Measurements from ENCODE around the gene LRRK1. TPM values are rescaled to one million over a fixed set of nuclear protein-coding genes. Genes with fewer than 3 reads are reported as not detected.

LRRK1 gene
- total RNA-seq, 2 donors from 2014 or later = 0.74 to 1.2 TPM

- ATAC-seq (replicated peaks in 1 of 2) (no peak), DNase-seq (no peak)
- Mint-ChIP-seq H3K4me1 (ENCODE audit: low read depth) (no peaks in the 10 kb centered on the region), H3K36me3 (ENCODE audit: insufficient read depth in 2 of 2) (no peaks in the 10 kb centered on the region), H3K4me3 (no peak overlapping the region), H3K9me3 (no peaks in the 10 kb centered on the region), H3K27me3 (ENCODE audit: low read depth) (peaks cover 30% of the 10 kb centered on the region), H3K27ac (no peak overlapping the region)
Measured at GRCh38 chr15:100968050-100968966, 49.2 kb downstream of the LRRK1 start.

- DNase-seq = no peak
- Mint-ChIP-seq H3K9me3 (peaks cover 0 to 2% of the 10 kb centered on the region in 2 donors), H3K27ac (no peak overlapping the region), H3K4me1 (ENCODE audit: low read depth) (no peaks in the 10 kb centered on the region), H3K4me3 (no peak overlapping the region), H3K36me3 (ENCODE audit: insufficient read depth in 2 of 2) (peaks cover 0 to 2% of the 10 kb centered on the region in 2 donors), H3K27me3 (ENCODE audit: low read depth) (peaks cover 67% of the 10 kb centered on the region)
- ATAC-seq (replicated peaks in 1 of 2) = no peak
Measured at GRCh38 chr15:100972975-100973350, 53.8 kb downstream of the LRRK1 start.

GRCh38 chr15:100973351-100974111 lies 54.4 kb downstream of the LRRK1 start:
- H3K27ac Mint-ChIP-seq = no peak overlapping the region
- peak overlapping the region in 1 of 2 donors; percentile 38 for H3K4me3 Mint-ChIP-seq
- H3K36me3 Mint-ChIP-seq (ENCODE audit: insufficient read depth in 2 of 2) = peaks cover 0 to 2% of the 10 kb centered on the region in 2 donors
- ATAC-seq (replicated peaks in 1 of 2) (peak in 1 of 2 donors; percentile 32), DNase-seq (peak in 1 of 2 donors; percentile 5)
- H3K27me3 Mint-ChIP-seq (ENCODE audit: low read depth) = peaks cover 71% of the 10 kb centered on the region
- H3K9me3 Mint-ChIP-seq = peaks cover 0 to 4% of the 10 kb centered on the region in 2 donors
- no peaks in the 10 kb centered on the region for H3K4me1 Mint-ChIP-seq (ENCODE audit: low read depth)

GRCh38 chr15:100975043-100975442 lies 55.9 kb downstream of the LRRK1 start:
- Mint-ChIP-seq H3K27ac (no peak overlapping the region), H3K4me1 (ENCODE audit: low read depth) (no peaks in the 10 kb centered on the region), H3K36me3 (ENCODE audit: insufficient read depth in 2 of 2) (peaks cover 0 to 2% of the 10 kb centered on the region in 2 donors), H3K27me3 (ENCODE audit: low read depth) (peaks cover 66% of the 10 kb centered on the region), H3K4me3 (no peak overlapping the region), H3K9me3 (peaks cover 1 to 6% of the 10 kb centered on the region in 2 donors)
- DNase-seq = no peak
- ATAC-seq (replicated peaks in 1 of 2) = no peak

- no peaks in the 10 kb centered on the region for H3K4me1 Mint-ChIP-seq (ENCODE audit: low read depth)
- DNase-seq = no peak
- peaks cover 32% of the 10 kb centered on the region for H3K27me3 Mint-ChIP-seq (ENCODE audit: low read depth)
- no peak overlapping the region for H3K27ac Mint-ChIP-seq
- ATAC-seq (replicated peaks in 1 of 2) = no peak
- H3K4me3 Mint-ChIP-seq = no peak overlapping the region
- no peaks in the 10 kb centered on the region for H3K36me3 Mint-ChIP-seq (ENCODE audit: insufficient read depth in 2 of 2)
- H3K9me3 Mint-ChIP-seq = peaks cover 5 to 6% of the 10 kb centered on the region in 2 donors
Measured at GRCh38 chr15:100980410-100981046, 61.4 kb downstream of the LRRK1 start.

DNA sequence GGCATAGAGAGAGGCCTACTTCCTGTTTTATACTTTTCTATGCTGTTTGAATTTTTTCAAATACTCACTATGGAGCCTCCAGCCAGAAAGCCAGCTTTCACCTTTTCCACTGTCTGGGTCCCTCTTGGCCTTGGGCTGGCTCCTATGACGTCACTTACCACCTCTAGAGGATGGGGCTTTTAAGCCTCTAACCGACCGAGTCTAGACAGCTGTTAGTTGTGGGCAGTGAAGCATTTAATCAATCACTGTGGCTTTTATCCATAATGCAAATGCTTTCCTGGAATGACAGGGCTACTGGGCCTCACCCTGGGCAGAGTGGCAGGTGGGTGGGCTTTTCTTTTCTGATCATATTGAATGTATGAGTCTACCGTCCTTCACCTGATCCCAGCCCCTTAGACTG lies 61.9 kb downstream of the LRRK1 start:
- Mint-ChIP-seq H3K4me3 (no peak overlapping the region), H3K27me3 (ENCODE audit: low read depth) (peaks cover 32% of the 10 kb centered on the region), H3K4me1 (ENCODE audit: low read depth) (no peaks in the 10 kb centered on the region), H3K36me3 (ENCODE audit: insufficient read depth in 2 of 2) (no peaks in the 10 kb centered on the region), H3K9me3 (peaks cover 5 to 6% of the 10 kb centered on the region in 2 donors), H3K27ac (no peak overlapping the region)
- no peak for DNase-seq
- no peak for ATAC-seq (replicated peaks in 1 of 2)

DNA sequence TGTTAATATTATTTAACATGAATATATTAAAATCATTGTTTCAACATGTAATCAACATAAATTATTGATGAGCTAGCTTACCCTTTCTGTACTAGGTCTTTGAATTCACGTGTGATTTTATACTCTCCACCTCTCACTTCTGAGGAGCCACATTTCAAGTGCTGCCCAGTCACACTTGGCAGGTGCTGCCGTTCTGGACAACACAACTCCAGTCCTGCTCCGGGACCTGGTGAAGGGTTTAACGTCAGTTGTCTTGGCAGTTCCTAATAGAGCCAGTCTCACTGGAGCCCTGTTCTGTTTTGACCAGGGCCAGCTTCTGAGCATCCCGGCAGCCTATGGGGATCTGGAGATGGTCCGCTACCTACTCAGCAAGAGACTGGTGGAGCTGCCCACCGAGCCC lies 64.1 kb downstream of the LRRK1 start:
- peaks cover 2 to 5% of the 10 kb centered on the region in 2 donors for H3K9me3 Mint-ChIP-seq
- H3K4me3 Mint-ChIP-seq = no peak overlapping the region
- no peaks in the 10 kb centered on the region for H3K36me3 Mint-ChIP-seq (ENCODE audit: insufficient read depth in 2 of 2)
- ATAC-seq (replicated peaks in 1 of 2) (no peak), DNase-seq (no peak)
- H3K27me3 Mint-ChIP-seq (ENCODE audit: low read depth) = peaks cover 15% of the 10 kb centered on the region
- H3K4me1 Mint-ChIP-seq (ENCODE audit: low read depth) = no peaks in the 10 kb centered on the region
- no peak overlapping the region for H3K27ac Mint-ChIP-seq

DNA sequence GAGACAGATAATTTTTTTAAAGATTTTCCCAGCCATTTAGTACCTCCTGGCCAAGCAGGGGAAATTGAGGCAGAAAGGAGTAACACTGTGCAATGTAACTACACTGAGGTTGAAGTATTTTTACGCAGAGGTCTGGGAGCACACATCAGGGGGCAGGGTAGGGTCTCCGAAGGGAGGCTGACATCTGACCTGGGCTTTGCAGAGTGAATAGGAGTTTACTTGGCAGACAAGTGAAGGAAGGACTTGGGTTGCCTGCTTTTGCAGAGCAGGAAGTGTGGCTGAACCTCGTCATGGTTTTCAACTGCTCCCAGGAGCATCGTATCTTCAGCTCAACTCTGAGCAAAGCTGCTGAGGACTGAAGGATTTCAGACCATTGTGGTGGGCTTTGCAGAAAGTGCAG lies 66.2 kb downstream of the LRRK1 start:
- DNase-seq (no peak), ATAC-seq (replicated peaks in 1 of 2) (no peak)
- Mint-ChIP-seq H3K4me1 (ENCODE audit: low read depth) (no peaks in the 10 kb centered on the region), H3K36me3 (ENCODE audit: insufficient read depth in 2 of 2) (no peaks in the 10 kb centered on the region), H3K27me3 (ENCODE audit: low read depth) (peaks cover 13% of the 10 kb centered on the region), H3K27ac (no peak overlapping the region), H3K9me3 (no peaks in the 10 kb centered on the region), H3K4me3 (no peak overlapping the region)

- H3K4me1 Mint-ChIP-seq (ENCODE audit: low read depth) = no peaks in the 10 kb centered on the region
- ATAC-seq (replicated peaks in 1 of 2) (no peak), DNase-seq (no peak)
- H3K27ac Mint-ChIP-seq = no peak overlapping the region
- H3K4me3 Mint-ChIP-seq = no peak overlapping the region
- peaks cover 13% of the 10 kb centered on the region for H3K27me3 Mint-ChIP-seq (ENCODE audit: low read depth)
- H3K36me3 Mint-ChIP-seq (ENCODE audit: insufficient read depth in 2 of 2) = no peaks in the 10 kb centered on the region
- no peaks in the 10 kb centered on the region for H3K9me3 Mint-ChIP-seq
Measured at GRCh38 chr15:100986158-100986896, 67.2 kb downstream of the LRRK1 start.

GRCh38 chr15:100987143-100987542 lies 68.0 kb downstream of the LRRK1 start:
- Mint-ChIP-seq H3K27me3 (ENCODE audit: low read depth) (peaks cover 13% of the 10 kb centered on the region), H3K4me1 (ENCODE audit: low read depth) (no peaks in the 10 kb centered on the region), H3K9me3 (no peaks in the 10 kb centered on the region), H3K36me3 (ENCODE audit: insufficient read depth in 2 of 2) (no peaks in the 10 kb centered on the region), H3K4me3 (no peak overlapping the region), H3K27ac (no peak overlapping the region)
- ATAC-seq (replicated peaks in 1 of 2) (no peak), DNase-seq (no peak)

DNA sequence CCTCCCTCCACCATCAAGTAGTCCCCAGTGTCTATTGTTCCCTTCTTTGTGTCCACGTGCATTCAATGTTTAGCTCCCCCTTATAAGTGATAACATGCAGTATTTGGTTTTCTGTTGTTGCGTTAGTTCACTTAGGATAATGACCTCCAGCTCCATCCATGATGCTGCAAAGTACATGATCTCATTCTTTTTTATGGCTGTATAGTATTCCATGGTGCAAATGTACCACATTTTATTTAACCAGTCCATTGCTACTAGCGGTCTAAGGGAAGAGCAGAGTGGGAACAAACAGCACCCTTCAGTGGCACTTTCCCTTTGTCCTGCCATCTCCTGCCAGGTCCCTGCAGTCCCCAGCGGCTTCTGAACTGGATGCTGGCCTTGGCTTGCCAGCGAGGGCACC lies 69.1 kb downstream of the LRRK1 start:
- Mint-ChIP-seq H3K4me3 (no peak overlapping the region), H3K36me3 (ENCODE audit: insufficient read depth in 2 of 2) (no peaks in the 10 kb centered on the region), H3K27ac (no peak overlapping the region), H3K9me3 (no peaks in the 10 kb centered on the region), H3K27me3 (ENCODE audit: low read depth) (peaks cover 13% of the 10 kb centered on the region), H3K4me1 (ENCODE audit: low read depth) (no peaks in the 10 kb centered on the region)
- DNase-seq (no peak), ATAC-seq (replicated peaks in 1 of 2) (no peak)

DNA sequence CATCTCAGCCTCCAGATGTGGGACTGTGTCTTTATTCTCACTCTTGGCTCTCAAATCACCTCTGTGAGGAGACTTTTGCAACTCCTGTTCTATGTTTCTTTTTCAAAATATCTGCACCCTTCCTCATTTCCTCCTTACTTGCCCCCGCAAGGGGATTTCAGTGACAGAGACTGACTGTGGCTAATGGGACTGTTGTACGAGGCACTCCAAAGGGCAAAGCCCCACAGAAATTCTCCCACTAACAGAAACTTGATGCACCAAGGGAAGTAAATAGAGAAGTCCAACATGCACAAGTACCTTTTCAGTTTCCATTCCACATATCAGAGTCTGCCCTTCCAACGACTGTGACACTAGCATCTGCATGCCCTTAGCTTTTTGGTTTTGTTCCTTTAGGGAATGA lies 69.7 kb downstream of the LRRK1 start:
- no peak for DNase-seq
- Mint-ChIP-seq H3K36me3 (ENCODE audit: insufficient read depth in 2 of 2) (no peaks in the 10 kb centered on the region), H3K27ac (no peak overlapping the region), H3K27me3 (ENCODE audit: low read depth) (peaks cover 13% of the 10 kb centered on the region), H3K4me1 (ENCODE audit: low read depth) (no peaks in the 10 kb centered on the region), H3K9me3 (no peaks in the 10 kb centered on the region), H3K4me3 (no peak overlapping the region)
- ATAC-seq (replicated peaks in 1 of 2) = no peak

All from activated T-cell treated with anti-CD3 and anti-CD28 coated beads, Interleukin-2, amount 50 U/mL, for 72 hours (primary cell).